A549 (cell line): ENCODE measurements around the gene ARHGEF11.

Experiments
- CTCF ChIP-seq: fragments of >200 bp; sonication (Bioruptor Twin); formaldehyde crosslinking; IDR thresholded peaks from 3 replicates; pipeline ENCODE4 v1.5.1; 2016
- EP300 ChIP-seq, 2 experiments: fragments of >200 bp; sonication (Bioruptor Twin); formaldehyde crosslinking; IDR thresholded peaks; 2 replicates in 1 of 2; 3 replicates in 1 of 2; pipeline ENCODE4 v1.6.1; 2016 to 2017
- ESRRA ChIP-seq: fragments of 150-350 bp; IDR thresholded peaks from 2 replicates; pipeline ENCODE4 v1.6.1; 2014; ENCODE audit warnings: mild to moderate bottlenecking, low read length, borderline replicate concordance
- NFE2L2 ChIP-seq: fragments of 150-350 bp; conservative IDR thresholded peaks from 2 replicates; pipeline ENCODE4 v1.6.1; 2014; ENCODE audit warnings: low read length
- POLR2A ChIP-seq: IDR thresholded peaks from 2 replicates; pipeline ENCODE4 v1.6.1; 2012; ENCODE audit warnings: mild to moderate bottlenecking, low read length
- ZFP36 ChIP-seq: fragments of 450-650 bp; IDR thresholded peaks from 2 replicates; pipeline ENCODE4 v1.6.1; 2014; ENCODE audit warnings: borderline replicate concordance; ENCODE audit not compliant: partially characterized antibody

GRCh38 chr1:156931974-156932710, 113.4 kb downstream of the ARHGEF11 start:
- TF ChIP-seq ESRRA (no peak), NFE2L2 (no peak), CTCF (no peak), EP300 (IDR thresholded peaks at IDR 0.05) (no peak), POLR2A (no peak), ZFP36 (no peak)
